Uterus (tissue), 4 donors: ENCODE measurements around the gene DNAJC4. TPM values are rescaled to one million over a fixed set of nuclear protein-coding genes. Genes with fewer than 3 reads are reported as not detected.

Experiments used
- DNase-seq, 2 donors: peaks; one replicate each; pipeline ENCODE4 v3.0.0-alpha.2; 2019 to 2020
- H3K27ac ChIP-seq, 2 donors: fragments of 200-600 bp; sonication (generic); 1 replicate in 1 of 2; 2 replicates in 1 of 2; pipeline ENCODE4 v1.5.1; 2016 to 2018
- H3K27me3 ChIP-seq, 2 donors: fragments of 200-600 bp; sonication (generic); one replicate each; pipeline ENCODE4 v1.5.1; 2018 to 2019; ENCODE audit warnings: control low read depth in 1 of 2
- H3K36me3 ChIP-seq, 2 donors: fragments of 200-600 bp; sonication (generic); one replicate each; pipeline ENCODE4 v1.5.1; 2019; ENCODE audit warnings: control low read depth in 1 of 2
- H3K4me1 ChIP-seq, 2 donors: fragments of 200-600 bp; sonication (generic); one replicate each; pipeline ENCODE4 v1.5.1; 2018 to 2019; ENCODE audit warnings: control low read depth in 1 of 2
- H3K4me3 ChIP-seq, 2 donors: fragments of 200-600 bp; sonication (generic); 1 replicate in 1 of 2; 2 replicates in 1 of 2; pipeline ENCODE4 v1.5.1; 2018 to 2019; ENCODE audit warnings: mild to moderate bottlenecking in 1 of 2
- H3K9me3 ChIP-seq, 2 donors: fragments of 200-600 bp; sonication (generic); one replicate each; pipeline ENCODE4 v1.5.1; 2019; ENCODE audit warnings: control low read depth in 1 of 2
- CTCF ChIP-seq, 4 experiments: fragments of 200-600 bp in 2 of 4; fragments of 450-650 bp in 2 of 4; sonication (generic) in 2 of 4; IDR thresholded peaks; one replicate each; pipeline ENCODE4 v1.5.1; 2016 to 2019; ENCODE audit warnings: antibody characterized with exemption in 4 of 4, mild to moderate bottlenecking in 2 of 4, moderate library complexity in 1 of 4
- POLR2A ChIP-seq, 2 donors: fragments of 450-650 bp; IDR thresholded peaks; one replicate each; pipeline ENCODE4 v1.6.1; 2016; ENCODE audit warnings: antibody characterized with exemption in 2 of 2, mild to moderate bottlenecking in 1 of 2, moderate library complexity in 1 of 2
- intact Hi-C: fragments of 100-400 bp; cut with DNase I; formaldehyde crosslinking; loops from one replicate; pipeline ENCODE4 v1.15.1; 2023; ENCODE audit warnings: low total_unique reads
- total RNA-seq, 4 donors: library from RNA; depleted of rRNA in 3 of 4; stranded (reverse); fragments of >200 nt in 3 of 4; gene quantifications; one replicate each; pipeline versions ENCODE4 v1.1.0 to v1.2.4, GENCODE V29; 2014 to 2023
- donor health status: DM: yes; HTN: yes; CAD: no.

Gene DNAJC4
- total RNA-seq, 4 donors from 2014 or later: 7.9 to 28.6 (median 16.6) TPM; not detected in 1

GRCh38 chr11:64218628-64219353 is 11.6 kb upstream of the DNAJC4 start:
- peak in 1 of 2 donors; percentile 21 for DNase-seq
- no peaks in the 10 kb centered on the region for H3K9me3 ChIP-seq
- H3K4me1 ChIP-seq: no peaks in the 10 kb centered on the region
- H3K27me3 ChIP-seq: no peaks in the 10 kb centered on the region
- intact Hi-C loops: no loop called here
- no peak for TF ChIP-seq POLR2A (IDR thresholded peaks at IDR 0.05)
- no peak for TF ChIP-seq CTCF (IDR thresholded peaks at IDR 0.05)
- H3K27ac ChIP-seq: no peak overlapping the region
- no peak overlapping the region for H3K4me3 ChIP-seq
- H3K36me3 ChIP-seq: no peaks in the 10 kb centered on the region

- Histone ChIP-seq H3K9me3 (no peaks in the 10 kb centered on the region), H3K27me3 (no peaks in the 10 kb centered on the region), H3K36me3 (no peaks in the 10 kb centered on the region), H3K4me3 (no peak overlapping the region), H3K27ac (no peak overlapping the region), H3K4me1 (no peaks in the 10 kb centered on the region)
- peak in 1 of 2 donors; percentile 19 for DNase-seq
- TF ChIP-seq CTCF (IDR thresholded peaks at IDR 0.05) (no peak), POLR2A (IDR thresholded peaks at IDR 0.05) (no peak)
- intact Hi-C loops: no loop called here
Measured at GRCh38 chr11:64219354-64219684, 11.0 kb upstream of the DNAJC4 start.

- Histone ChIP-seq H3K27me3 (no peaks in the 10 kb centered on the region), H3K4me1 (no peaks in the 10 kb centered on the region), H3K9me3 (no peaks in the 10 kb centered on the region), H3K4me3 (no peak overlapping the region), H3K36me3 (no peaks in the 10 kb centered on the region), H3K27ac (no peak overlapping the region)
- TF ChIP-seq CTCF (IDR thresholded peaks at IDR 0.05): no peak
- TF ChIP-seq POLR2A (IDR thresholded peaks at IDR 0.05): no peak
- intact Hi-C loops: no loop called here
- DNase-seq: peak in 1 of 2 donors; percentile 19
Measured at GRCh38 chr11:64219755-64220154, 10.6 kb upstream of the DNAJC4 start.

- Histone ChIP-seq H3K36me3 (no peaks in the 10 kb centered on the region), H3K4me1 (peaks cover 0 to 4% of the 10 kb centered on the region in 2 donors), H3K27ac (no peak overlapping the region), H3K4me3 (no peak overlapping the region), H3K9me3 (no peaks in the 10 kb centered on the region), H3K27me3 (no peaks in the 10 kb centered on the region)
- no peak for DNase-seq
- intact Hi-C loops: no loop called here
- TF ChIP-seq POLR2A (IDR thresholded peaks at IDR 0.05) (no peak), CTCF (IDR thresholded peaks at IDR 0.05) (no peak)
Measured at GRCh38 chr11:64220271-64220670, 10.1 kb upstream of the DNAJC4 start.

GRCh38 chr11:64220798-64221197 is 9.6 kb upstream of the DNAJC4 start:
- DNase-seq: peak in 1 of 2 donors; percentile 20
- TF ChIP-seq CTCF (IDR thresholded peaks at IDR 0.05): no peak
- no peak for TF ChIP-seq POLR2A (IDR thresholded peaks at IDR 0.05)
- intact Hi-C loops: no loop called here
- Histone ChIP-seq H3K36me3 (no peaks in the 10 kb centered on the region), H3K9me3 (no peaks in the 10 kb centered on the region), H3K4me3 (no peak overlapping the region), H3K27ac (no peak overlapping the region), H3K27me3 (no peaks in the 10 kb centered on the region), H3K4me1 (peaks cover 0 to 9% of the 10 kb centered on the region in 2 donors)
